Erythroblast (primary cell): ENCODE measurements around the gene SCFD1.
A peak's percentile ranks its signal among the peaks of the same experiment; 100 is the strongest.
"Not testable (repeated sequence)": the region's sequence is repeated elsewhere in the genome, so short reads cannot be mapped to it uniquely, and the experiment has no call there.

Experiments
- DNase-seq, 2 experiments: peaks; one replicate each; lab custom pipeline; 2025; lab: John Stamatoyannopoulos, UW
- GATA1 ChIP-seq: IDR thresholded peaks from 2 replicates; pipeline ENCODE4 v1.6.1; 2011; ENCODE audit warnings: low read depth, mild to moderate bottlenecking, control low read depth, low read length, moderate library complexity
- POLR2A ChIP-seq: IDR thresholded peaks from 2 replicates; pipeline ENCODE4 v1.6.1; 2011; ENCODE audit warnings: mild to moderate bottlenecking, low read length

SCFD1 gene

DNA sequence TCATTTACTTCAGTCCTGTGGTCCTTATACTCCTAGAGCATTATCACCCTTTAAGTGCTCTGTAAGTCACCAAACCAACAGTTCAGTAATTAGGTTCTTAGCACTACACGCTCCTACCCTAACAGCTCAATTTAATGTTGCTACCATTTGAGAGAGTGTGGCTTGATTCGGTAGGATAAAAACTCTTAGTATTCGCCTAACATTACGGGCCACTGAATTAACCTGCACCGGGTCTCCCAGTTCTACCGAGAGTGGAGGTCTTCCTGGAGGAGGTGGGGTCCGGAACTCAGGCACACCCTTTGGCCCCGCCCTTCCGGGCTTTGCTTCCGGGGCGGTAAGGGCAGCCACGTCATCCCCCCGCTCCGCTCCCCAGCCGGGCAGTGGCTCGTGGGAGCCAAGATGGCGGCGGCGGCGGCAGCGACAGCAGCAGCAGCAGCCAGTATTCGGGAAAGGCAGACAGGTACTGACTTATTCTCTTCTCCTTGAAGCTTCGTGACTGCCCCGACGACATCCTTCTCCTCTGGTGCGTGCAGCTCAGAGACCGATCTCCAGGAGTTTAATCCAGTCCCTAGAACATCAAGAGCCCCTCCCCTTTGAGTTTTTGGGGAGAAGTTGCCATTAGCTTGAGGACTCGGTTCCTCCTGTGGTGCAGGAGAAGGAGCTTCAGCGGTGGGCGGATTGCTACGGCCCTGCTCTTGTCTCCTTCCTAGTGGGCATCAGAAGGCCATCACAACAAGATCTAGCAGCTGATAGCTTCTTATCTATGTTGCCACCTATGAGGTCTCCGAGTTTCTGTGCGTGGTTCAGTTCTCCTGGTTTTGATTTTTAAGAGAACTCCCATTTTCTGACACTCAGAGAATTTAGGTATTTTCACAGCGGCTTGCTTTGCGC lies at the start of gene SCFD1:
Gene SCFD1 (plus strand): TSS at position 380 of the 891 bp plus-strand sequence. CDS start 20 bp downstream, at position 400.
- TF ChIP-seq POLR2A: peak; percentile 99
- peak; percentile 17 for TF ChIP-seq GATA1

DNA sequence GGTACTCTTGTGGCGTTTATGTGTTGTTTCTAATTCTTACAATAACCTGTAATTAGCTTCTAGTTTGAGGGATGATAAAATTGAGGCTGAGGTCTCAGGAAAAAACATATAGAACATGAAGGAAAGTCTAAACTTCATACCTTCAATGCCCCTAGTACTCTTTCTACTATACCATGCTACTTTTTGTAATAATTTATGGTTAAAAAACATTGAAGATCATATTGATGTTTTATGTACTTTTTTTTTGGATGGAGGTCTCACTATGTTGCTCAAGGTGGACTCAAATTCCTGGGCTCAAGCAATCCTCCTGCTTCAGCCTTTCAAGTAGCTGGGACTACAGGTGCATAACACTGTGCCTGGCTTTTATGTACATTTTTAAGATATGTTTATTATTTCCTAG lies 49.3 kb upstream of the SCFD1 start:
- DNase-seq: no peak
- TF ChIP-seq POLR2A (no peak), GATA1 (no peak)

More for the DNA sequence above, at the start of gene SCFD1:
- DNase-seq: peak; percentile 93 to 95

DNA sequence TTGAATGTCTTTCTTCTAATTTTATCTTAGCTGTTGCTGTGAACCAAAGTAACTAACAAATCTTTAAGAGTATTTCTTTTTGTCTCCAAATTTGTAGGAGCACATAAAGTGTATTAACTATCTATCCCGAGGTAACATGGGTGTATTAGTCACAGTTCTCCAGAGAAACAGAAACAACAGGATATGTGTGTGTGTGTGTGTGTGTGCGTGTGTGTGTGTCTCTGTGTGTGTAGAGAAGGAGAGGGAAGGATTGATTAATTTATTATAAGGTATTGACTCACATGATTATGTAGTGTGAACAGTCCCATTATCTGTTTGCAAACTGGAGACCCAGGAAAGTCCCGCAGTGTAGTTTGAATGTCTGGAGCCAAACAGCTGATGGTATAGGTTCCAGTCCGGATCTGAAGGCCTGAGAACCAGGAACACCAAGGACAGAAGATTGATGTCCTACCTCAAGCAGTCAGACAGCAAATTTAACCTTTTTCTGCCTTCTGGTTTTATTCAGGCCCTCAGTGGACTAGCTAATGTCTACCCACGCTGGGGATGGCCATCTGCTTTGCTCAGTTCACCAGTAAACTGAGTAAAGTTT lies 48.8 kb upstream of the SCFD1 start:
- no peak for DNase-seq

GRCh38 chr14:30573966-30574365 lies 48.2 kb upstream of the SCFD1 start:
- TF ChIP-seq POLR2A (no peak), GATA1 (no peak)
- DNase-seq: no peak

More for the DNA sequence above, 48.8 kb upstream of the SCFD1 start:
- TF ChIP-seq GATA1 (no peak), POLR2A (no peak)

DNA sequence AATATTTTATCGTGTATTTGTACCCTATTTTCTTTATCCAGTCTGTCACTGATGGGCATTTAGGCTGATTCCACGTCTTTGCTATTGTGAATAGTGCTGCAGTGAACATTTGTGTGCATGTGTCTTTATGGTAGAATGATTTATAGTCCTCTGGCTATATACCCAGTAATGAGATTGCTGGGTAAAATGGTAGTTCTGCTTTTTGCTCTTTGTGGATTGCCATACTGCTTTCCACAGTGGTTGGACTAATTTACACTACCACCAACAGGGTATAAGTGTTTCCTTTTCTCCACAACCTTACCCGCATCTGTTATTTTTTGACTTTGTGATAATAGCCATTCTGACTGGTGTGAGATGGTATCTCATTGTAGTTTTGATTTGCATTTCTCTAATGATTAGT lies 47.3 kb upstream of the SCFD1 start:
- not testable (repeated sequence) for DNase-seq

DNA sequence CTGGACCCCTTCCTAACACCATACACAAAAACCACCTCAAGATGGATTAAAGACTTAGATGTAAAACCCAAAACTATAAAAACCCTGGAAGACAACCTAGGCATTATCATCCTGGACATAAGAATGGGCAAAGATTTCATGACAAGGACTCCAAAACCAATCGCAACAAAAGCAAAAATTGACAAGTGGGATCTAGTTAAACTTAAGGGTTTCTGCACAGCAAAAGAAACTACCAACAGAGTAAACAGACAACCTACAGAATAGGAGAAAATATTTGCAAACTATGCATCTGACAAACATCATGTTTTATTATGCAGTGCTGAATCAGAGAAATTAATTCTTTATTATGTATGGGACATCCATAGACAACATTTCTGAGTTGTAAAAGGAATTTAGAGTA lies 45.8 kb upstream of the SCFD1 start:
- not testable (repeated sequence) for DNase-seq

DNA sequence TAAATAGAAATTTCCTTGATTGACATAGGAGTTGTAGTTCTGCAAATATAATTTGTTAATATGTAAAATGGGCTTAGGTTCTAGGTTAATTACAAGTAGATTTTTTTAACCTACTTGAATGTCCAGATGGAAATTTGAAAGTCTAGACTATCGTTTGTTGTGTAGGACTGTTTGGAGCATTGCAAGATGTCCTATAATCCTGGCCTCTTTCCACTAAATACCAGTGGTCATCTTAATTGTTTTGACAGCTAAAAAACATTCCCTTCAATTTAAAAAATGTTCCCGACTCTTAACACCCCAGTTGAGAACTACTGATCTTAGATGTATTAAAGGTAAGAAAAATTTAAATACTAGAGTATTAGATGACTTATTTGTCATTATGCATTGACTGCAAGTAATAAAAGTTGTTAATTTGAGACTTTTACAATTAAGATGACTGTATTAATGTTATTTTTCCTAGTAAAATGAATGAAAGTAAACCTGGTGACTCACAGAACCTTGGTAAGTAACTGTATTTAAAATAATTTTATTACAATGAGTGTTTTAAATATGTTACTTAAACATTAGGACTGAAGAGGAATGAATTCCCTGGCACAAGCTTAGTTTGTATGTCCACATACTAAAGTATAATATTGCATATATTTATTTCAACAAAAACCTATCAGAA lies 41.4 kb upstream of the SCFD1 start:
- TF ChIP-seq GATA1 (no peak), POLR2A (no peak)
- DNase-seq: no peak

DNA sequence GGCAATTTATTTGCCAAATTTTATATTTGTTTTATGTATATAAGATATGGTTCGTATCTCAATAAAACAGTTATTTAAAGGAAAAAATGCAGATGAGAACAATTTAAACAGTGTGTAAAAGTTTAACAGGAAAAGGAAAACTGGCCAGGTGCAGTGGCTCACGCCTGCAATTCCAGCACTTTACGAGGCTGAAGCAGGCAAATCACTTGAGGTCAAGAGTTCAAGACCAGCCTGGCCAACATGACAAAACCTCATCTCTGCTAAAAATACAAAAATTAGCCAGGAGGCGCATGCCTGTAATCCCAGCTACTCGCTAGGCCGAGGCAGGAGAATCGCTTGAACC lies 40.9 kb upstream of the SCFD1 start:
- TF ChIP-seq POLR2A: no peak
- no peak for TF ChIP-seq GATA1
- DNase-seq: no peak

GRCh38 chr14:30582376-30582775 lies 39.7 kb upstream of the SCFD1 start:
- TF ChIP-seq POLR2A (no peak), GATA1 (no peak)
- DNase-seq: no peak

GRCh38 chr14:30584058-30584630 lies 38.0 kb upstream of the SCFD1 start:
- TF ChIP-seq GATA1 (no peak), POLR2A (no peak)
- DNase-seq: no peak

- TF ChIP-seq GATA1 (no peak), POLR2A (no peak)
- peak in 1 of 2 experiments; percentile 8 for DNase-seq
Observed at GRCh38 chr14:30585204-30585603, 36.9 kb upstream of the SCFD1 start.

DNA sequence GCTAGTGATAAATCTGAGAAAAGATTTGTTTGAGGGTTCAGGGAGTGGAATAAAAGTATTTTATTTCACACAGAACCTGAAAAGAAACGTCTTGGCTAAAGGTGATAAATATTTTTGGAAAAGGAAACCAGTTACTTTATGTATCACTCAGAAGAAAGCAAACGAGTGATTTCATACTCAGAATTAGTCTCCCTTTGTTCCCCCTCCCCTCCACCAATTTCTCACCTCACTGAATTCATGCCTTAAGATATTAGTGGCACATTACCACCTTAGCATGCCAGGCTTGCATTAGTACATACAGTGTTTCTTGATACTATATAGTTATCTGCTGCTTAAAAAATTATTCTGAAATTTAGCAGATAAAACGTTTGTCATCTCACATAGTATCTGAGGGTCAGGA lies 35.0 kb upstream of the SCFD1 start:
- no peak for TF ChIP-seq POLR2A
- no peak for TF ChIP-seq GATA1
- no peak for DNase-seq

GRCh38 chr14:30588873-30589272 lies 33.2 kb upstream of the SCFD1 start:
- TF ChIP-seq POLR2A: no peak
- no peak for TF ChIP-seq GATA1
- no peak for DNase-seq

DNA sequence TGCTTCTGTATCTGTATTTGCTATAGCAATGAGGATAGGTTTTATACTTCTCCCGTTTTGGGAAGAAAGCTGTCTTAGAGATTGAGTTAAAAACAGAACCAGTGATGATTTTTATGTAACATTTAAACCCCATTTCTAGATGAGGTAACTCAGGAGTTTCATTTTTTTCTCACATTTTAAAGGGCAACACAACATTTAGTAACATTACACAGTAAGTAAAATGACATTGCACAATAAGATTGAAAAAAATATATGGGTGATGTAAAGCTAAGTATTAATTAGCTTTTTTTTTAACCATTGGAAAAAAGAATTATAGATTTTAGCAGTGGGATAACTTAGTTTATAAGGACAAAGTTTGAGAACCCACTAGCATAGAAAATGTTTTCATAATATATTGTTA lies 25.2 kb upstream of the SCFD1 start:
- DNase-seq: no peak
- TF ChIP-seq GATA1 (no peak), POLR2A (no peak)

DNA sequence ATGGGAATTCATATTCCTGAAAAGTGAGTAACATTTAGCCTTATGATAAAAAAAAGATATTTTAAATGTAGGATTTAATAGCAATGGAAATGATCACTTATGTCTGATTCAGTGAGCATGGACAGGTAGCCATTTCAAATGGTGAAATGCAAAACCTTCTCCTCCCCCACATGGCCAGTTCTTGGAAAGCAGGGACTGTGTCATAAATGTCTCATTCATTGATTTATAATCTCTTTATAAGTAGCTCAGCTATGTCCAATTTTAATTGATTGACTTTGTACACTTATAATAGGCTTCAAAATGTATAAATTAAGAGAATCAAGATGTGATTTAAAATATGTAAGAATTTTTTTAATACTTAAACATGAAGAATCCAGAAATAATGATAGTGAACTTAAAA lies 24.6 kb upstream of the SCFD1 start:
- TF ChIP-seq POLR2A (no peak), GATA1 (no peak)

More for the DNA sequence above, 24.6 kb upstream of the SCFD1 start:
- no peak for DNase-seq
